Left lung (tissue), 10 donors: ENCODE results near the gene GPC3. TPM values are rescaled to one million over a fixed set of nuclear protein-coding genes. Genes with fewer than 3 reads are reported as not detected.
A peak's percentile ranks its signal among the peaks of the same experiment; 100 is the strongest.

Experiments
- ATAC-seq: fragments of 200-7000 bp; cut with Tn5 transposase; one replicate; pipeline ENCODE4 v1.9.1; 2020; ENCODE audit warnings: moderate library complexity
- DNase-seq, 4 donors: peaks; one replicate each; pipeline ENCODE4 v3.0.0-alpha.2; 2013 to 2020
- H3K27ac ChIP-seq, 2 donors: fragments of 200-600 bp; sonication (generic) in 1 of 2; one replicate each; pipeline versions ENCODE4 v1.5.0 to v1.8.0; 2020 to 2021
- H3K27me3 ChIP-seq, 2 donors: fragments of 200-600 bp; sonication (generic) in 1 of 2; one replicate each; pipeline versions ENCODE4 v1.5.0 to v1.8.0; 2020 to 2021
- H3K36me3 ChIP-seq, 2 donors: fragments of 200-600 bp; sonication (generic) in 1 of 2; one replicate each; pipeline versions ENCODE4 v1.5.0 to v1.8.0; 2020 to 2021
- H3K4me1 ChIP-seq, 2 donors: fragments of 200-600 bp; one replicate each; pipeline ENCODE4 v1.8.0; 2021
- H3K4me3 ChIP-seq, 2 donors: fragments of 200-600 bp; sonication (generic) in 1 of 2; one replicate each; pipeline versions ENCODE4 v1.5.0 to v1.8.0; 2020 to 2021; ENCODE audit warnings: mild to moderate bottlenecking in 1 of 2
- H3K9me3 ChIP-seq, 2 donors: fragments of 200-600 bp; sonication (generic) in 1 of 2; one replicate each; pipeline versions ENCODE4 v1.5.0 to v1.8.0; 2020 to 2021
- intact Hi-C, 2 donors: fragments of 100-400 bp; cut with DNase I; formaldehyde crosslinking; loops; one replicate each; pipeline versions ENCODE4 v1.11.2 to v1.14.2; 2022
- polyA plus RNA-seq, 6 donors: library from polyadenylated mRNA; unstranded; fragments of 120-200 nt; gene quantifications; one replicate each; pipeline ENCODE4 v1.2.1, GENCODE V29; 2013; ENCODE audit not compliant: insufficient read length in 6 of 6
- total RNA-seq, 2 donors: library from RNA; stranded (reverse); fragmentation: NEBNext Ultra II Directional; extraction: Animal tissue kit (Norgen Biotek cat#: 25700); gene quantifications; one replicate each; pipeline ENCODE4 v1.2.1, GENCODE V29; 2021
- TF ChIP-seq, protein P1 (sequence below), 2 donors: fragments of 200-600 bp; sonication (generic) in 1 of 2; IDR thresholded peaks; one replicate each; pipeline versions ENCODE4 v1.5.0 to v1.8.0; 2021; ENCODE audit warnings: antibody characterized with exemption in 2 of 2
- donor health status: DM: no; HTN: yes; CAD: no.
- donor health status: DM: no; HTN: no; CAD: no.

Gene GPC3
- total and polyA plus RNA-seq, 8 donors, result 42.1 to 581 (median 448) TPM

DNA sequence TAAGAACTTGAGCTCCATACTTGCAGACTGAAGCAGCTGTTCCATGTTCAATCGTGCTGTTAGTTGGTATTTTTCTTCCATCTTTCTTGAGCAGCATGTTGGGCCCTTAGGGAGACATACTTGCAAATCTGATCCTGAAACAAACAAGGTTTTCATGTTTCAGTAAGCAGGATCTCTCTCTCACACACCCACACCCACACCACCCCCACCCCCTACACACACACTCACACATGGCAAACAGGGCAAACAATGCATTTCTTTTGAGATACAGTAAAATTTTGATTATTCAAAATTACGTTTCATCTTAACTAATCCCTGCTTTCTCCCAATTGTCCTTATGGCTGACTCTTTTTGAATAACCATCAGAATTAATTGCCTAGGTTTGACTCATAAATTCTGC lies 32.3 kb downstream of the GPC3 start:
- ATAC-seq (no peak), DNase-seq (no peak)
- Histone ChIP-seq H3K36me3 (no peaks in the 10 kb centered on the region), H3K9me3 (no peaks in the 10 kb centered on the region), H3K4me3 (no peak overlapping the region), H3K27me3 (peaks cover 0 to 2% of the 10 kb centered on the region in 2 donors), H3K4me1 (no peaks in the 10 kb centered on the region), H3K27ac (no peak overlapping the region)
- TF ChIP-seq, protein P1, sequence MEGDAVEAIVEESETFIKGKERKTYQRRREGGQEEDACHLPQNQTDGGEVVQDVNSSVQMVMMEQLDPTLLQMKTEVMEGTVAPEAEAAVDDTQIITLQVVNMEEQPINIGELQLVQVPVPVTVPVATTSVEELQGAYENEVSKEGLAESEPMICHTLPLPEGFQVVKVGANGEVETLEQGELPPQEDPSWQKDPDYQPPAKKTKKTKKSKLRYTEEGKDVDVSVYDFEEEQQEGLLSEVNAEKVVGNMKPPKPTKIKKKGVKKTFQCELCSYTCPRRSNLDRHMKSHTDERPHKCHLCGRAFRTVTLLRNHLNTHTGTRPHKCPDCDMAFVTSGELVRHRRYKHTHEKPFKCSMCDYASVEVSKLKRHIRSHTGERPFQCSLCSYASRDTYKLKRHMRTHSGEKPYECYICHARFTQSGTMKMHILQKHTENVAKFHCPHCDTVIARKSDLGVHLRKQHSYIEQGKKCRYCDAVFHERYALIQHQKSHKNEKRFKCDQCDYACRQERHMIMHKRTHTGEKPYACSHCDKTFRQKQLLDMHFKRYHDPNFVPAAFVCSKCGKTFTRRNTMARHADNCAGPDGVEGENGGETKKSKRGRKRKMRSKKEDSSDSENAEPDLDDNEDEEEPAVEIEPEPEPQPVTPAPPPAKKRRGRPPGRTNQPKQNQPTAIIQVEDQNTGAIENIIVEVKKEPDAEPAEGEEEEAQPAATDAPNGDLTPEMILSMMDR (IDR thresholded peaks at IDR 0.05), result no peak
- intact Hi-C loops, result no loop called here

DNA sequence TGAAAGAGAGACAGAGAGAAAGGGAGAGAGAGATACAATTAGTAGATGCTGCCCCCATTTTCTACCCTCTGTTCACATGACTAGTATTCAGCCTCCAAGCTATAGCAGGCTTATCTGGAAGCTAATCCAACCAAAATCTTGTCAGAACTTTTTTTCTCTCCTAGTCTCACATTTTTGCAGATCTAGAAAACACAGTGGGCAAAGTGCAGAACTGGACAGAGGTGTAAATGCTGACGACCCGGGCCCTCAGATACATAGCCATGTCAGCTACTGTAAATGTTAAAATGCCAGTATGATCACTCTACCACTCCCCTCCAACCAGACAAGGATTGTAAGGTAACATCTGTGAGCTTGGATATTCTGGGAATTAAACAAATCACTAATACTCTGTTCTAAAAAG lies 34.3 kb downstream of the GPC3 start:
- TF ChIP-seq, protein P1 (IDR thresholded peaks at IDR 0.05), result no peak
- no peak overlapping the region for H3K27ac ChIP-seq
- H3K36me3 ChIP-seq, result no peaks in the 10 kb centered on the region
- intact Hi-C loops, result no loop called here
- DNase-seq (no peak), ATAC-seq (no peak)
- no peaks in the 10 kb centered on the region for H3K9me3 ChIP-seq
- no peak overlapping the region for H3K4me3 ChIP-seq
- peaks cover 0 to 5% of the 10 kb centered on the region in 2 donors for H3K27me3 ChIP-seq
- no peaks in the 10 kb centered on the region for H3K4me1 ChIP-seq

DNA sequence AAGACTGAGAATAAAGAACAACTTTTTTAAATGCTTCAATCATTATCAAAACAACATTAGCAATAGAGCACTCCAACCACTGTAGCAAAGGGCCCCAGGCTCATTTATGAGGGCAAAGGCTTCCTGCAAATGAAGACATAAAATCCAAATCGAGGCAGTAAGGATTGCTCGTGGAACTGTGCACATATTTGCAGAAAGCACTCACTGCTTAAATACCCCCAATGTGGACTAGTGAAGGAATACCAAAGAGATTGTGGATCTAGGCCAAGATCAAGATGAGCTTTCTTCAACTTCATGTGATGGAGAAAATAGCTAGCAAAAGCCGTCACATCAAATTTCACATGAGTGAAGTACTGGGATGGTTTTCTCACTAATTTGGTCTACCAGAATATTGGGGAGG lies 35.2 kb downstream of the GPC3 start:
- Histone ChIP-seq H3K4me3 (no peak overlapping the region), H3K36me3 (no peaks in the 10 kb centered on the region), H3K4me1 (no peaks in the 10 kb centered on the region), H3K27ac (no peak overlapping the region), H3K9me3 (no peaks in the 10 kb centered on the region), H3K27me3 (peaks cover 0 to 7% of the 10 kb centered on the region in 2 donors)
- intact Hi-C loops, result no loop called here
- ATAC-seq (no peak), DNase-seq (no peak)
- TF ChIP-seq, protein P1 (IDR thresholded peaks at IDR 0.05), result no peak

DNA sequence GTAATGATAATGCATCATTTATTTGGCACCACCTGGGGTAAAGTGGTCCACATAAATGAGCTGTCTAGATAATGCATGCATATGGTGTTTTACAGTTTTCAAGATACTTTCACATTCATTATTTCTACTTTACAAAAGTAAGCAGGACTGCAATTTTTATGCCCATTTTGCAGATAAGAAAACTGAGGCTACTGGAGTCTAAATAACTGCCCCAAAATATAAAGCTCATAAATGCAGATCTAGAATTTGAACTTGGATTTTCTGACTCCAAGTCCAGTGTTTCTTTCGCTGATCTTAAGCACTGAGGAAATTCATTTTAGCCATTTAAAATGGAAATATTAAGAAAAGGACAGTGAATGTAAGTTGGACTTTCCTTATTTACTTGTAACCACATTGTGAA lies 36.5 kb downstream of the GPC3 start:
- DNase-seq (no peak), ATAC-seq (no peak)
- intact Hi-C loops, result no loop called here

DNA sequence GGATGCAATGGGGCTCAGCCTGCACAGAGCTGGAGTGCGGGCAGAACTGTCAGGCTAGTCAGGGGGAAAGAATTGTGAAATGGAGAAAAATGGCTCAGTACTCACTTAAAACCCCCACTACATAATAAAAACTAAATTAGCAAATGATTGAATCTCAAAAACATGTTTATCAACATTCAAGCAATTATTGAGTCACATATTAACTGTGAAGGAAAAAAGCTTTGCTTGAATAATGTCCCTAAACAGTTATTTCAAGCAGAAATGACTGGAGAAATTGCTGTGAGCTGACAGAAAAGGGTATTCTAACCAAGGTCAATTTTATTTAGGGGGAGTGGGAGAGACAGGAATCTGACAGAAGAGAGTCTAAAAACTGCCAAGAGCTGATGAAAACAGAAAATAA lies 37.4 kb downstream of the GPC3 start:
- Histone ChIP-seq H3K9me3 (no peaks in the 10 kb centered on the region), H3K27ac (no peak overlapping the region), H3K36me3 (no peaks in the 10 kb centered on the region), H3K4me1 (no peaks in the 10 kb centered on the region), H3K4me3 (no peak overlapping the region), H3K27me3 (peaks cover 0 to 7% of the 10 kb centered on the region in 2 donors)
- ATAC-seq (no peak), DNase-seq (peak in 2 of 4 donors; percentile 25 to 28)
- intact Hi-C loops, result no loop called here
- TF ChIP-seq, protein P1 (IDR thresholded peaks at IDR 0.05), result no peak

More for the DNA sequence above, 36.5 kb downstream of the GPC3 start:
- Histone ChIP-seq H3K36me3 (no peaks in the 10 kb centered on the region), H3K4me1 (no peaks in the 10 kb centered on the region), H3K27ac (no peak overlapping the region), H3K27me3 (peaks cover 0 to 7% of the 10 kb centered on the region in 2 donors), H3K9me3 (no peaks in the 10 kb centered on the region), H3K4me3 (no peak overlapping the region)
- TF ChIP-seq, protein P1 (IDR thresholded peaks at IDR 0.05), result no peak
